PC-3 (cell line): ENCODE measurements around the gene ZEB1. TPM values are rescaled to one million over a fixed set of nuclear protein-coding genes. Genes with fewer than 3 reads are reported as not detected.
A peak's percentile ranks its signal among the peaks of the same experiment; 100 is the strongest.

Experiments used
- ATAC-seq: fragments of 200-7000 bp; cut with Tn5 transposase; 2 replicates; pipeline ENCODE4 v1.9.1; 2020; ENCODE audit warnings: mild to moderate bottlenecking, moderate library complexity
- BruUV-seq: library from RNA; stranded (reverse); fragments of 400-500 nt; replicated peaks from 2 replicates; lab custom pipeline; 2021; lab: Mats Ljungman, UMichigan
- CTCF ChIA-PET: fragments of 300-600 bp; sonication (Branson Sonifier 250); formaldehyde crosslinking; loops from one replicate; lab custom pipeline; 2022; ENCODE audit warnings: antibody characterized with exemption; lab: Charles Lee
- POLR2A ChIA-PET: fragments of 300-600 bp; sonication (Branson Sonifier 250); formaldehyde crosslinking; loops from one replicate; lab custom pipeline; 2022; ENCODE audit warnings: antibody characterized with exemption; ENCODE audit not compliant: unreplicated experiment; lab: Charles Lee
- DNase-seq: peaks from one replicate; pipeline ENCODE4 v3.0.0-alpha.2; 2015
- H2AFZ ChIP-seq: fragments of 300-600 bp; sonication (generic); 2 replicates; pipeline ENCODE4 v1.6.0; 2016; ENCODE audit warnings: antibody characterized with exemption, low read length
- H3F3A ChIP-seq: fragments of 300-600 bp; sonication (generic); one replicate; pipeline ENCODE4 v1.6.0; 2017; ENCODE audit warnings: antibody characterized with exemption, low read length, control low read depth, mild to moderate bottlenecking; ENCODE audit not compliant: unreplicated experiment
- H3K27ac ChIP-seq: fragments of 300-600 bp; sonication (generic); 2 replicates; pipeline ENCODE4 v1.5.1; 2016; ENCODE audit warnings: mild to moderate bottlenecking, low read length
- H3K27me3 ChIP-seq: fragments of 300-600 bp; sonication (generic); 2 replicates; pipeline ENCODE4 v1.6.1; 2016; ENCODE audit warnings: low read length, mixed read lengths
- H3K36me3 ChIP-seq: fragments of 300-600 bp; sonication (generic); 2 replicates; pipeline ENCODE4 v1.6.1; 2016; ENCODE audit warnings: low read depth, mixed run types, low read length, mixed read lengths
- H3K4me1 ChIP-seq: fragments of 300-600 bp; sonication (generic); 2 replicates; pipeline ENCODE4 v1.5.1; 2016; ENCODE audit warnings: low read length; ENCODE audit not compliant: insufficient read depth
- H3K4me2 ChIP-seq: fragments of 300-600 bp; sonication (generic); 2 replicates; pipeline ENCODE4 v1.6.0; 2016; ENCODE audit warnings: low read length
- H3K4me3 ChIP-seq: fragments of 300-600 bp; sonication (generic); 2 replicates; pipeline ENCODE4 v1.5.1; 2016; ENCODE audit warnings: mild to moderate bottlenecking, low read length, mixed read lengths
- H3K79me2 ChIP-seq: fragments of 300-600 bp; sonication (generic); 2 replicates; pipeline ENCODE4 v1.6.1; 2017; ENCODE audit warnings: low read length, mixed read lengths
- H3K9ac ChIP-seq: fragments of 300-600 bp; sonication (generic); 2 replicates; pipeline ENCODE4 v1.6.0; 2016; ENCODE audit warnings: mild to moderate bottlenecking, low read length
- H3K9me2 ChIP-seq: fragments of 300-600 bp; sonication (generic); replicated peaks from 2 replicates; pipeline ENCODE4 v1.6.1; 2016; ENCODE audit warnings: mixed run types, low read length, mixed read lengths
- H3K9me3 ChIP-seq: fragments of 300-600 bp; sonication (generic); 2 replicates; pipeline ENCODE4 v1.6.1; 2016; ENCODE audit warnings: low read length, mixed read lengths
- H4K20me1 ChIP-seq: fragments of 300-600 bp; sonication (generic); 2 replicates; pipeline ENCODE4 v1.6.1; 2016; ENCODE audit warnings: low read length, mixed read lengths
- CTCF ChIP-seq: fragments of 300-600 bp; sonication (generic); conservative IDR thresholded peaks from 2 replicates; pipeline ENCODE4 v1.5.1; 2017; ENCODE audit warnings: antibody characterized with exemption, low read depth, mild to moderate bottlenecking, low read length
- EZH2 ChIP-seq: fragments of 300-600 bp; sonication (generic); IDR thresholded peaks from one replicate; pipeline ENCODE4 v1.6.1; 2017; ENCODE audit warnings: antibody characterized with exemption, mild to moderate bottlenecking, low read length; ENCODE audit not compliant: unreplicated experiment
- EZH2phosphoT487 ChIP-seq: fragments of 300-600 bp; sonication (generic); IDR thresholded peaks from 2 replicates; pipeline ENCODE4 v1.6.1; 2018; ENCODE audit warnings: mild to moderate bottlenecking, antibody characterized with exemption, low read length, borderline replicate concordance
- intact Hi-C: fragments of 100-400 bp; cut with micrococcal nuclease; formaldehyde crosslinking; loops from 2 replicates; pipeline ENCODE4 v1.9.0; 2023
- total RNA-seq: library from RNA; depleted of rRNA; stranded (reverse); fragments of >200 nt; gene quantifications from 2 replicates; pipeline ENCODE4 v1.2.3, GENCODE V29; 2014

Gene ZEB1
- total RNA-seq, 1 experiment from 2014 or later, result 3.9 TPM

- H4K20me1 ChIP-seq, result no peaks in the 10 kb centered on the region
- no peaks in the 10 kb centered on the region for H3K4me1 ChIP-seq
- H3K4me3 ChIP-seq, result no peak overlapping the region
- CTCF ChIA-PET, result no interaction called here
- no peak overlapping the region for H3K4me2 ChIP-seq
- ATAC-seq, result no peak
- H3K79me2 ChIP-seq, result no peaks in the 10 kb centered on the region
- intact Hi-C loops, result no loop called here
- no peak for TF ChIP-seq EZH2phosphoT487
- no peak for TF ChIP-seq CTCF
- TF ChIP-seq EZH2, result no peak
- no peaks in the 10 kb centered on the region for H3K27me3 ChIP-seq
- H3K27ac ChIP-seq, result no peak overlapping the region
- no peaks in the 10 kb centered on the region for H3F3A ChIP-seq
- H3K9ac ChIP-seq, result no peak overlapping the region
- no peaks in the 10 kb centered on the region for H3K9me2 ChIP-seq
- no peak overlapping the region for H2AFZ ChIP-seq
- POLR2A ChIA-PET, result no interaction called here
- no peak for DNase-seq
- H3K9me3 ChIP-seq, result no peaks in the 10 kb centered on the region
- BruUV-seq, result no TSS peak
- H3K36me3 ChIP-seq, result no peaks in the 10 kb centered on the region
Measured at GRCh38 chr10:31484431-31485135, 165.6 kb downstream of the ZEB1 start.

- no peak overlapping the region for H3K9ac ChIP-seq
- no peaks in the 10 kb centered on the region for H4K20me1 ChIP-seq
- H3K4me3 ChIP-seq, result no peak overlapping the region
- intact Hi-C loops, result loop anchor here (2.0 kb wide), 2 partner anchors 170 to 738 kb away; no protein-coding TSS in a partner anchor
- H3K4me1 ChIP-seq, result no peaks in the 10 kb centered on the region
- BruUV-seq, result no TSS peak
- CTCF ChIA-PET, result interaction anchor here (0.6 to 1.0 kb wide), 6 partner anchors 9 to 803 kb away, joined by 3 to 7 read pairs (median 4); no protein-coding TSS in a partner anchor
- no peaks in the 10 kb centered on the region for H3K9me3 ChIP-seq
- DNase-seq, result peak; percentile 67
- TF ChIP-seq EZH2phosphoT487 (no peak), EZH2 (no peak), CTCF (peak; percentile 73)
- POLR2A ChIA-PET, result interaction anchor here (0.6 kb wide), 1 partner anchor 458 kb away, joined by 11 read pairs; no protein-coding TSS in a partner anchor
- H3K27me3 ChIP-seq, result no peaks in the 10 kb centered on the region
- no peak overlapping the region for H3K27ac ChIP-seq
- no peaks in the 10 kb centered on the region for H3F3A ChIP-seq
- no peaks in the 10 kb centered on the region for H3K79me2 ChIP-seq
- H3K36me3 ChIP-seq, result no peaks in the 10 kb centered on the region
- no peaks in the 10 kb centered on the region for H3K9me2 ChIP-seq
- H3K4me2 ChIP-seq, result no peak overlapping the region
- no peak overlapping the region for H2AFZ ChIP-seq
- ATAC-seq, result 0 out of 2 replicates have a peak, but pooled peaks have one; percentile 46
Measured at GRCh38 chr10:31490858-31491504, 172.0 kb downstream of the ZEB1 start.

GRCh38 chr10:31507427-31507826 lies 188.4 kb downstream of the ZEB1 start:
- H3K4me1 ChIP-seq, result no peaks in the 10 kb centered on the region
- no peaks in the 10 kb centered on the region for H3K9me2 ChIP-seq
- H3K9me3 ChIP-seq, result peaks cover 14% of the 10 kb centered on the region
- no peak for TF ChIP-seq EZH2
- TF ChIP-seq CTCF, result no peak
- no peak for TF ChIP-seq EZH2phosphoT487
- H3K36me3 ChIP-seq, result peaks cover 12% of the 10 kb centered on the region; the same call in 1 of the 2 replicates
- H2AFZ ChIP-seq, result no peak overlapping the region
- no peaks in the 10 kb centered on the region for H3F3A ChIP-seq
- no TSS peak for BruUV-seq
- no peaks in the 10 kb centered on the region for H3K27me3 ChIP-seq
- no peak for DNase-seq
- no peak overlapping the region for H3K4me2 ChIP-seq
- H3K79me2 ChIP-seq, result no peaks in the 10 kb centered on the region
- H3K9ac ChIP-seq, result no peak overlapping the region
- intact Hi-C loops, result no loop called here
- no peak for ATAC-seq
- CTCF ChIA-PET, result no interaction called here
- no peak overlapping the region for H3K27ac ChIP-seq
- no peak overlapping the region for H3K4me3 ChIP-seq
- POLR2A ChIA-PET, result no interaction called here
- no peaks in the 10 kb centered on the region for H4K20me1 ChIP-seq
